HG03135 (cell line): ENCODE measurements around the gene ZACN.

Experiments
- ATAC-seq: cut with Tn5 transposase; IDR thresholded peaks from one replicate; pipeline ENCODE4 v1.9.1; 2021; ENCODE audit warnings: mild to moderate bottlenecking, moderate library complexity; ENCODE audit not compliant: unreplicated experiment

ZACN gene

DNA sequence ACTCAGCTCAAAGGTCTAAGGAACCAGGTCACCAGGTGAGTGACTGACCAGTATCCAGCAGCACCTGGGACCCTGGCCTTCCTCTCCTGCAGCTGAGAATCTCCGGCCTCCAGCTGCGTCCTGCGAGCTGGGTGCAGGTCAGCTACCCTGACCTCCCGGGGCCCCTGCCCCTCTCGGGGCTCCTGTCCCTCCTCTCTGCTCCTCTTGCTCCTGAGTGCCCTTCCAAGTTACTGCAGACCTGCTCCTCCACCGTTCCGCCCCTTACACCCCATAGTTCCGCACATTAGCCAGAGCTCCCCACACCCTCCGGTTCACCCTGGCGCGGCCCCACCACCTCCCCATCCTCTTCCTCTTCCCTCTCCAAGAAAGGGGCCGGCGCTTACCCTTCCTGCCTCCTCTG is 51.5 kb downstream of the ZACN start:
- no peak for ATAC-seq

- ATAC-seq, result no peak
Measured at GRCh38 chr17:76131051-76131691, 52.2 kb downstream of the ZACN start.

GRCh38 chr17:76131692-76132573 is 53.0 kb downstream of the ZACN start:
- ATAC-seq, result no peak
